ENCODE results near the gene OR8D1. TPM values are rescaled to one million over a fixed set of nuclear protein-coding genes. Genes with fewer than 3 reads are reported as not detected.

Gene OR8D1
- total RNA-seq, 4 donors from 2014 or later: not detected

- Histone ChIP-seq H3K4me3 (no peak within 1 kb of the TSS), H3K27ac (no peak within 1 kb of the TSS), H3K4me1 (no peaks in the 10 kb centered on the region), H3K27me3 (no peaks in the 10 kb centered on the region), H3K9me3 (no peaks in the 10 kb centered on the region), H3K36me3 (no peaks in the 10 kb centered on the region)
- intact Hi-C loops (cut with DNase I; ENCODE audit: low total_unique reads): no loop called here
- TF ChIP-seq CTCF (IDR thresholded peaks at IDR 0.05) (no peak), POLR2A (IDR thresholded peaks at IDR 0.05) (no peak)
- no peak for DNase-seq
These were observed 6.3 kb upstream of the OR8D1 start, which contains the start of gene OR8D2 for GRCh38 chr11:124320097-124320496. TSS of gene OR8D2 (minus strand) at chr11:124320197. CDS start at chr11:124320197, 0 bp downstream.

GRCh38 chr11:124315052-124315451, 1.3 kb upstream of the OR8D1 start:
- no peak for TF ChIP-seq POLR2A (IDR thresholded peaks at IDR 0.05)
- TF ChIP-seq CTCF (IDR thresholded peaks at IDR 0.05): no peak
- no peak for DNase-seq
- Histone ChIP-seq H3K4me3 (no peak overlapping the region), H3K9me3 (no peaks in the 10 kb centered on the region), H3K4me1 (no peaks in the 10 kb centered on the region), H3K27me3 (no peaks in the 10 kb centered on the region), H3K27ac (no peak overlapping the region), H3K36me3 (no peaks in the 10 kb centered on the region)
- intact Hi-C loops (cut with DNase I; ENCODE audit: low total_unique reads): no loop called here

GRCh38 chr11:124313131-124313530, 618 bp downstream of the OR8D1 start:
- no peaks in the 10 kb centered on the region for H3K36me3 ChIP-seq

GRCh38 chr11:124311670-124312069, 2.1 kb downstream of the OR8D1 start:
- H3K9me3 ChIP-seq: no peaks in the 10 kb centered on the region

More at GRCh38 chr11:124313131-124313530, 618 bp downstream of the OR8D1 start:
- Histone ChIP-seq H3K27me3 (no peaks in the 10 kb centered on the region), H3K4me3 (no peak overlapping the region), H3K4me1 (no peaks in the 10 kb centered on the region), H3K9me3 (no peaks in the 10 kb centered on the region), H3K27ac (no peak overlapping the region)
- TF ChIP-seq POLR2A (IDR thresholded peaks at IDR 0.05) (no peak), CTCF (IDR thresholded peaks at IDR 0.05) (no peak)
- DNase-seq: no peak
- intact Hi-C loops (cut with DNase I; ENCODE audit: low total_unique reads): no loop called here

GRCh38 chr11:124311269-124311668, 2.5 kb downstream of the OR8D1 start:
- no peak for DNase-seq
- H3K36me3 ChIP-seq: no peaks in the 10 kb centered on the region
- intact Hi-C loops (cut with DNase I; ENCODE audit: low total_unique reads): no loop called here
- H3K4me3 ChIP-seq: no peak overlapping the region
- H3K27ac ChIP-seq: no peak overlapping the region
- H3K4me1 ChIP-seq: no peaks in the 10 kb centered on the region
- H3K9me3 ChIP-seq: no peaks in the 10 kb centered on the region
- no peak for TF ChIP-seq POLR2A (IDR thresholded peaks at IDR 0.05)
- no peak for TF ChIP-seq CTCF (IDR thresholded peaks at IDR 0.05)
- H3K27me3 ChIP-seq: no peaks in the 10 kb centered on the region

More at GRCh38 chr11:124311670-124312069, 2.1 kb downstream of the OR8D1 start:
- Histone ChIP-seq H3K27ac (no peak overlapping the region), H3K27me3 (no peaks in the 10 kb centered on the region), H3K4me3 (no peak overlapping the region), H3K4me1 (no peaks in the 10 kb centered on the region), H3K36me3 (no peaks in the 10 kb centered on the region)
- intact Hi-C loops (cut with DNase I; ENCODE audit: low total_unique reads): no loop called here
- no peak for DNase-seq
- TF ChIP-seq CTCF (IDR thresholded peaks at IDR 0.05): no peak
